Measurements from ENCODE around the gene RFPL4AL1. TPM values are rescaled to one million over a fixed set of nuclear protein-coding genes. Genes with fewer than 3 reads are reported as not detected.

RFPL4AL1 gene
- total and polyA plus RNA-seq, 10 of the 15 experiments (the other 5 are each of a cell fraction or from before 2014, with no cell fraction given): not detected

DNA sequence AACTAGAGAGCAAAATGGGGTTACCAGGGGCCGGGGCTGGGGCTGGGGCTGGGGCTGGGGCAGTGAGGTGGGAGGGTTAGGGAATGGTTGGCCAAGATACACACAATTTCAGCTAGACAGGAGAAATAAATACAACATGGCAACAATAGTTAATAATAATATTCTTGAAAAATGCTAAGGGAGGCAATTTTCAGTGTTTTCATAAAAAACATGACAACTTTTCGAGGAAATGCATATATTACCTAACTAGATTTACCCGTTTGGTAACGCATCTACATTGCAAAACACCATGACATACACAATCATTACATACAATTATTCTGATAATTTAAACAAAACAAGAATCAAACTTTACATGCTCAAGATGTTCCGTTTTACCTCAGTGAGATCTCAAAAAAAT, 12.2 kb downstream of the RFPL4AL1 start (continued):
- TF ChIP-seq, protein P1, sequence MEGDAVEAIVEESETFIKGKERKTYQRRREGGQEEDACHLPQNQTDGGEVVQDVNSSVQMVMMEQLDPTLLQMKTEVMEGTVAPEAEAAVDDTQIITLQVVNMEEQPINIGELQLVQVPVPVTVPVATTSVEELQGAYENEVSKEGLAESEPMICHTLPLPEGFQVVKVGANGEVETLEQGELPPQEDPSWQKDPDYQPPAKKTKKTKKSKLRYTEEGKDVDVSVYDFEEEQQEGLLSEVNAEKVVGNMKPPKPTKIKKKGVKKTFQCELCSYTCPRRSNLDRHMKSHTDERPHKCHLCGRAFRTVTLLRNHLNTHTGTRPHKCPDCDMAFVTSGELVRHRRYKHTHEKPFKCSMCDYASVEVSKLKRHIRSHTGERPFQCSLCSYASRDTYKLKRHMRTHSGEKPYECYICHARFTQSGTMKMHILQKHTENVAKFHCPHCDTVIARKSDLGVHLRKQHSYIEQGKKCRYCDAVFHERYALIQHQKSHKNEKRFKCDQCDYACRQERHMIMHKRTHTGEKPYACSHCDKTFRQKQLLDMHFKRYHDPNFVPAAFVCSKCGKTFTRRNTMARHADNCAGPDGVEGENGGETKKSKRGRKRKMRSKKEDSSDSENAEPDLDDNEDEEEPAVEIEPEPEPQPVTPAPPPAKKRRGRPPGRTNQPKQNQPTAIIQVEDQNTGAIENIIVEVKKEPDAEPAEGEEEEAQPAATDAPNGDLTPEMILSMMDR (IDR thresholded peaks at IDR 0.05 in 2 of 3, conservative IDR thresholded peaks at IDR 0.05 in 1 of 3; ENCODE audit: control insufficient read depth in 2 of 3, extremely low read depth in 1 of 3, insufficient read depth in 1 of 3, low read depth in 3 of 3, low read length in 3 of 3): no peak
- TF ChIP-seq MTA3 (IDR thresholded peaks at IDR 0.05; ENCODE audit: borderline replicate concordance, low read length): no peak
- no peak for TF ChIP-seq KDM1A (IDR thresholded peaks at IDR 0.05; ENCODE audit: borderline replicate concordance)

DNA sequence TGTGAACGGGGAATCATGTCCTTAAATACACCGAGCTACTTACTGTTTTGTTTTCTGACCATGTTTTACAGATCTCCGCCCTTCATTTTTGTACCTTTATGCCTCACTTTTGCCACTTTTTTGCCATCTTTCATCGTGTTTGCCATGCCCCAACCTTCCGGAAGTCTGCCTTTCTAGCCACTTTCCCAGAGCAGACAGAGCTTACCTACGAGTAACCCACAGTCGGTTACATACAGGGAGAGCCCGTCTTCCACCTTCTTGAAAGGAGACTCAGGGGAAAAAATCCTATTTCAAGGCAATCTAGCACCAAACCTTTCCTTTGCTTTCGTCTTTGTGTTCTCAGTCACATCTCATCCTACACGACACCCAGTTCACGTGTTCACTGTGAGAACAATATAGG, 26.1 kb downstream of the RFPL4AL1 start:
- Histone ChIP-seq H3K4me1 (ENCODE audit: control insufficient read depth, insufficient read depth, low read length) (no peaks in the 10 kb centered on the region), H3K27ac (ENCODE audit: control insufficient read depth, insufficient read depth) (no peak overlapping the region), H3K36me3 (ENCODE audit: control insufficient read depth in 2 of 2, insufficient read depth in 2 of 2, low read length in 1 of 2) (no peaks in the 10 kb centered on the region), H4K20me1 (ENCODE audit: control insufficient read depth, insufficient read depth) (no peaks in the 10 kb centered on the region), H3K79me2 (ENCODE audit: control insufficient read depth, insufficient read depth, low read length) (no peaks in the 10 kb centered on the region), H3K4me2 (ENCODE audit: control insufficient read depth, insufficient read depth) (no peak overlapping the region), H3K9ac (ENCODE audit: control insufficient read depth, insufficient read depth, low read length) (no peak overlapping the region), H3K9me3 (replicated peaks; ENCODE audit: control insufficient read depth, insufficient read depth, low read length) (no peaks in the 10 kb centered on the region), H3K27me3 (replicated peaks in 1 of 2; ENCODE audit: control insufficient read depth in 2 of 2, insufficient read depth in 2 of 2, low read length in 1 of 2) (no peaks in the 10 kb centered on the region), H3K4me3 (no peak overlapping the region), H2AFZ (ENCODE audit: control insufficient read depth, low read depth, low read length) (no peak overlapping the region)
- CTCF ChIA-PET: no interaction called here
- ATAC-seq (no peak), FAIRE-seq (no peak), DNase-seq (ENCODE audit: low read depth, low spot score) (no peak)
- intact Hi-C loops (cut with micrococcal nuclease; ENCODE audit: unreplicated experiment): no loop called here
- 95% methylated on average over 11 of the region's 11 CpGs for WGBS (ENCODE audit: insufficient coverage, insufficient replicate concordance, low lambda C conversion rate, missing lambda C conversion rate)
- RAD21 ChIA-PET (ENCODE audit: unreplicated experiment): no interaction called here
- SMC1A ChIA-PET (ENCODE audit: uncharacterized antibody, unreplicated experiment): no interaction called here
- TF ChIP-seq, protein P2, sequence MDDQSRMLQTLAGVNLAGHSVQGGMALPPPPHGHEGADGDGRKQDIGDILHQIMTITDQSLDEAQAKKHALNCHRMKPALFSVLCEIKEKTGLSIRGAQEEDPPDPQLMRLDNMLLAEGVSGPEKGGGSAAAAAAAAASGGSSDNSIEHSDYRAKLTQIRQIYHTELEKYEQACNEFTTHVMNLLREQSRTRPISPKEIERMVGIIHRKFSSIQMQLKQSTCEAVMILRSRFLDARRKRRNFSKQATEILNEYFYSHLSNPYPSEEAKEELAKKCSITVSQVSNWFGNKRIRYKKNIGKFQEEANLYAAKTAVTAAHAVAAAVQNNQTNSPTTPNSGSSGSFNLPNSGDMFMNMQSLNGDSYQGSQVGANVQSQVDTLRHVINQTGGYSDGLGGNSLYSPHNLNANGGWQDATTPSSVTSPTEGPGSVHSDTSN (IDR thresholded peaks at IDR 0.05; ENCODE audit: insufficient replicate concordance, low read depth, low read length): no peak
- TF ChIP-seq CHD1 (IDR thresholded peaks at IDR 0.05; ENCODE audit: low read depth, low read length) (no peak), PAX5 (IDR thresholded peaks at IDR 0.05; ENCODE audit: borderline replicate concordance, low read depth, low read length) (no peak), CREM (IDR thresholded peaks at IDR 0.05; ENCODE audit: low read depth) (no peak), MEF2B (IDR thresholded peaks at IDR 0.05; ENCODE audit: partially characterized antibody, poor library complexity, severe bottlenecking) (no peak), POLR2AphosphoS2 (IDR thresholded peaks at IDR 0.05; ENCODE audit: low read depth, low read length) (no peak), ZBED1 (IDR thresholded peaks at IDR 0.05; ENCODE audit: borderline replicate concordance) (no peak), ZNF217 (IDR thresholded peaks at IDR 0.05) (no peak), SMAD1 (IDR thresholded peaks at IDR 0.05; ENCODE audit: low read depth, partially characterized antibody) (no peak), RB1 (IDR thresholded peaks at IDR 0.05; ENCODE audit: borderline replicate concordance) (no peak), NFXL1 (IDR thresholded peaks at IDR 0.05; ENCODE audit: borderline replicate concordance) (no peak), CHD4 (IDR thresholded peaks at IDR 0.05) (no peak), EZH2 (IDR thresholded peaks at IDR 0.05; ENCODE audit: borderline replicate concordance, control insufficient read depth, low read depth, low read length) (no peak)
- TF ChIP-seq, protein P3, sequence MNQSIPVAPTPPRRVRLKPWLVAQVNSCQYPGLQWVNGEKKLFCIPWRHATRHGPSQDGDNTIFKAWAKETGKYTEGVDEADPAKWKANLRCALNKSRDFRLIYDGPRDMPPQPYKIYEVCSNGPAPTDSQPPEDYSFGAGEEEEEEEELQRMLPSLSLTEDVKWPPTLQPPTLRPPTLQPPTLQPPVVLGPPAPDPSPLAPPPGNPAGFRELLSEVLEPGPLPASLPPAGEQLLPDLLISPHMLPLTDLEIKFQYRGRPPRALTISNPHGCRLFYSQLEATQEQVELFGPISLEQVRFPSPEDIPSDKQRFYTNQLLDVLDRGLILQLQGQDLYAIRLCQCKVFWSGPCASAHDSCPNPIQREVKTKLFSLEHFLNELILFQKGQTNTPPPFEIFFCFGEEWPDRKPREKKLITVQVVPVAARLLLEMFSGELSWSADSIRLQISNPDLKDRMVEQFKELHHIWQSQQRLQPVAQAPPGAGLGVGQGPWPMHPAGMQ (IDR thresholded peaks at IDR 0.05; ENCODE audit: borderline replicate concordance): no peak
- POLR2A ChIA-PET: no interaction called here
- BruUV-seq (replicated peaks): no TSS peak
- in situ Hi-C loops (cut with MboI): no loop called here

Measured in GM12878 (cell line).